ENCODE measurements around the gene TMEM94.
"Not testable (repeated sequence)": the region's sequence is repeated elsewhere in the genome, so short reads cannot be mapped to it uniquely, and the experiment has no call there.

The TMEM94 gene

GRCh38 chr17:75477490-75477862 is 21.0 kb downstream of the TMEM94 start:
- DNase-seq (ENCODE audit: low read depth) = not testable (repeated sequence)

DNA sequence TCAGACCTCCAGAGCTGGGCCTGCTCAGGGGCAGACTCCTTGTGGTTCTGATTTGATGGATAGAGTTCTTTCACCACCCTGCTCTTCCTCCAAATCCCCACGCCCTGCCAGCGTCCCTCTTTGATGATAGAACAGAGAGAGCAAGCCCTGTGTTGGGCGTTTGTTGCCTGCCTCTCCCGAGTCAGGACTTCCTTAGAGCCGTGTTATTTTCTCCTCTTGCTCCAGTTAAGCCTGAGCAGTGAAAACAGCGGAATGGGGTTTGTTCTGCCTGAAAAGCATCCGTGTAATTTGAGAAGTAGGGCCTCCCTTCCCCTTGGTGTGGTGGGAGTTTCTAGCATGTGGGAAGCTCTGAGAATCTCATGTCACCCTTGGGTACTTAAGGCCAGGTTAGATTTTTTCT is 22.1 kb downstream of the TMEM94 start:
- DNase-seq (ENCODE audit: low read depth) = no peak

GRCh38 chr17:75480281-75480680 is 23.8 kb downstream of the TMEM94 start:
- DNase-seq (ENCODE audit: low read depth) = no peak

- no peak for DNase-seq (ENCODE audit: low read depth)
Observed at GRCh38 chr17:75481194-75482068, 25.0 kb downstream of the TMEM94 start.

DNA sequence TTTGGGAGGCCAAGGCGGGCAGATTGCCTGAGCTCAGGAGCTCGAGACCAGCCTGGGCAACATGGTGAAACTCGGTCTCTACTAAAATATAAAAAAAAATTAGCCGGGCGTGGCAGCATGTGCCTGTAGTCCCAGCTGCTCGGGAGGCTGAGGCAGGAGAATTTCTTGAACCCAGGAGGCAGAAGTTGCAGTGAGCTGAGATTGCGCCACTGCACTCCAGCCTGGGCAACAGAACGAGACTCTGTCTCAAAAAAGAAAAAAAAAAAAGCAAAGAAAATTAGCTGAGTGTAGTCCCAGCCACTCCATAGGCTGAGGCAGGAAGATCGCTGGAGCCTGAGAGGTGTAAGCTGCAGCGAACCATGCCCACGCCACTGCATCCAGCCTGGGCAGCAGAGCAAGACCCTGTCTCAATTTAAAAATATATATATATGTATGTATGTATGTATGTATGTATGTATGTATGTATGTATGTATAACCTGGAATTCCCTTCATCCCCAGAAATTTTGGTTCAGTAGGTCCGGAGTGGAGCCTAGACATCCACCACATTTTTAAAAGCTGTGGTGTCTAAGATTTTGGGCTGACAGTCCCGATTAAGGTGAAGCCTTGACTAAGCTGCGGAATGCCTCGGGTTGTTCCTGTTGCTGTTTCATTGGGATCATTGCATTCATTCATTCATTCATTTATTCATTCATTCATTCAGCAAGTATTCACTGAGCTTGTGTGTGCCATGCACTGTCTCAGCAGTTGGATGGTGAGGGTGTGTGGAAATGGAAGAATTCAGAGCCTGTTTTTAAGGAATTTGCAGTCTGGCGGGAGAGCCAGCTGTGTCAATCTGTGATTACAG is 25.9 kb downstream of the TMEM94 start:
- DNase-seq (ENCODE audit: low read depth) = no peak

GRCh38 chr17:75485688-75486087 is 29.3 kb downstream of the TMEM94 start:
- no peak for DNase-seq (ENCODE audit: low read depth)

GRCh38 chr17:75486151-75486550 is 29.7 kb downstream of the TMEM94 start:
- no peak for DNase-seq (ENCODE audit: low read depth)

DNA sequence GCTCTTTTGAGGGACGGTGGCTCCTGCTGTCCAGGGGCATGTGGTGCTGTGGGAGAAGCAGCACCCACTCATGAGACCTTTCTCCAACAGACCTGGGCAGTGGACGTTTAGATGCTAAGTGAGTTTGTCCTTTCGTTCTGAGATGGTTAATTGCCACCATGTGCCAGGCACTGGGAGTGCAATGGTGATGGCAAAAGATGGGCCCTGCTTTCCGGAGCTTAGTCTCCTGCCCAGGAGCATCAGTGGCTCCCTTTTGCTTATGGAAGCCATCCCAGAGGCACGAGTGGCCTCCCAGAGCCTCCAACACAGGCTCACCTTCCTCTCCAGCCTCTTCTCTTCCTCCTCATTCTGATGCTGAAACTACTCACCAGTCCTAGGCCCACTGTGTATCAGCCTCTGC is 30.5 kb downstream of the TMEM94 start:
- no peak for DNase-seq (ENCODE audit: low read depth)

DNA sequence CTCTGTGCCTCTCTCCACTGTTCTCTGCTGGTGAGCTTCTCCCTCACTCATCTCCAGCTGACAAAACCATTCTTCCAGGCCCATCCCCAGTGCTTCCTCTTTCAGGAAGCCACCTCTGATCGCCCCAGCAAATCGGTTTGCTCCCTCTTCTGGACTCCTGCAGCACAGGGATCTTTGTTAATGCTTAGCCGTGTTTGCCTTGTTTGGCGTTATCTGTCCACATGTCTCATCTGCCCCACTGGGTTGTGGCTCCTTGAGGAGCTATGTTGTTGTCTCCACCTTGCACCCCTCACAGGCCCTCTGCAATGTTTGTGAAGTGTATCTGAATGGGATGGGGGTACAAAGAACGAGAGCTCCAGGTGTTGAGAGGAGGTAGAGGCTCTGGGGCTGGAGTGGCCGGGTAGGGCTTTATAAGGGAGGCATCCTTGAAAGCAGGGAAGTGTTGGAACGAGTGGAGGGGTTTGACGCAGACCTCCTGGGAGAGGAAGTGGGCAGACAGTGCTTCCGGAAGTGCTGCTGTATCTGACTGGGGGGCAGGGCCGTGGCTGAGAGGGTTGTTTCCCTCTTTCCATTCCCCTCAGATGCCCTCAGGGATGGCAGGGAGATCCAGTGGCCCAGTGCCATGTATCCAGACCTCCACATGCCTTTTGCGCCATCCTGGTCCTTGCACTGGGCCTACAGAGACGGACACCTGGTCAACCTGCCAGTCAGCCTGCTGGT is 31.1 kb downstream of the TMEM94 start:
- DNase-seq (ENCODE audit: low read depth) = no peak

DNA sequence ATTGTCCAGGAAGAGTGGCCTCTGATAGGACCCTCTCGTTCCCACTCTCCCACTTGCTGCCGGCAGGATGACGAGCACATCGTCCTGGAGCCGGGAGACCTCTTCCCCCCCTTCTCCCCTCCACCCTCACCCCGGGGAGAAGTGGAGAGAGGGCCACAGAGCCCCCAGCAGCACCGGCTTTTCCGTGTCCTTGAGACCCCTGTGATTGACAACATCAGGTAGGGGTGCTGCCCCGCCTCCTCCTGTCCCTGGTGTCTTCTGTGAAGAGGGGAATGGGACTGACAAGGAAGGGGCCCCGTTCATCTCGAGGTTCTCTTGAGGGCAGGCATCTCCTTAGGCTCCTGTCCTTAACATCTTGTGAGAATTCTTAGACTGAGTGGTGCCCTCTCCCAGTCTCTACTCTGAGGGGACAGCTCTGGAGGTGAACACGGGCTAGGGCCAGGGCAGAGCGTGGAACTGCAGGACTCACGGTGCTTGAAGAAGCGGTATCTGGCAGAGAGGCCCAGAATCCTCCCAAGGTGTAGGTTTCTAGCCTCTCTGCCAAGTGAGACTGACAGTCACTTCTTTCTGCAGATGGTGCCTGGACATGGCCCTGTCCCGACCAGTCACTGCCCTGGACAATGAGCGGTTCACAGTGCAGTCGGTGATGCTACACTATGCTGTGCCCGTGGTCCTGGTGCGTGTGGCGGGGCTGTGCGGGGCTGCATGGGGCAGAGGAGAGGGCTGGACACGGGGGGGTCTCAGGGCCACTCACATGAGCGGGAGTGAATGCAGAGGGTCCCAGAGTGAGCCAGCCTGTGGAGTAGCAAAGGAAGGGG is 32.5 kb downstream of the TMEM94 start:
- no peak for DNase-seq (ENCODE audit: low read depth)

- no peak for DNase-seq (ENCODE audit: low read depth)
Observed at GRCh38 chr17:75489511-75489955, 33.1 kb downstream of the TMEM94 start.

DNA sequence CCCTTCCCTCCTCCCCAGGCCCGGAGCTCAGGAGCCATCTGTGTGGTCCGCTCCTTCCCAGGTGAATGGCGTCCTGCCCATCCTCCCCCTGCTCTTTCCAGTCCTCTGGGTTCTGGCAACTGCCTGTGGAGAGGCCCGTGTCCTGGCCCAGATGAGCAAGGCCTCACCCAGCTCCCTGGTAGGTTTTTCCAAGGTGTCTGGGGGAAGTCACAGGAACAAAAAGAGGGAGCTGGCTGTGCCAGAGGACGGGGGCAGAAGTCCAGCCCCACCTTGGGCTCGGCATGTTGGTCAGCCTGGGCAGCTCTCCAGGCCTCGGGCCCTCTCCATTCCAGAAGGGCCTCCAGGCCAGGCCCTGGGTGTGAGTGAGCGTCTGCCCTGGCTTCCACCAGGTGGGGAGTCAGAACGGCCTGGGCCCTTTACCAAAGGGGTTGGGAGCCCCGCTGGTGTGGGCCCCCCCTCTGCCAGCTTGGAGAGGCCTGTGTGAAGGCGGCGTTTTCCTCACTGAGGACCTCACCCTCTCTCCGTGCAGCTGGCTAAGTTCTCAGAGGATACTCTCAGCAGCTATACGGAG is 33.8 kb downstream of the TMEM94 start:
- DNase-seq (ENCODE audit: low read depth) = no peak

DNA sequence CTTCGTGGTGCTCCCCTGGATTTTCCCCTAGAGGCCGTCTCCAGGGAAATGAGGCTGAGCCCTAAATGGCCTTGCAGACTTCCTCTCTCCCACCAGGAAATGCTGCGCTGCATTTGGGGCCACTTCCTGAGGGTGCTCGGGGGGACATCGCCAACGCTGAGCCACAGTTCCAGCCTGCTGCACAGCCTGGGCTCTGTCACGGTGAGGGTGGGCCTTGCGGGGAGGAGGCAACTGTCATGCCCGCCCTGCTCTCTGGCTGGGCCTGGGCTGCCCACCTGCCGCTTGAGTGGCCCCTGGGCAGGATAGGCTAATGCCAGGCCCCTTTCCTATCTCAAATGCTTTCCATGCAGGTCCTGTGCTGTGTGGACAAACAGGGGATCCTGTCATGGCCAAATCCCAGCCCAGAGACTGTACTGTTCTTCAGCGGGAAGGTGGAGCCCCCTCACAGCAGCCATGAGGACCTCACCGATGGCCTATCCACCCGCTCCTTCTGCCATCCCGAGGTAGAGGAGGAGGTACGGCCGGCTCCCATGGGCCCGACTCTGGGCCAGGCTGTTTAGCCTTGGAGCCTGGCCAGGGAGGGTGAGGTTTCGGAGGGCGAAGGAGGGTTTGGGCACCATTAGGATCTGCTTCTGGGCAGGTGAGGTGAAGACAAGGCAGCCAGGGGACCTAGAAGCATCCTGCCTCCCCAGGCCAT is 34.7 kb downstream of the TMEM94 start:
- DNase-seq (ENCODE audit: low read depth) = no peak

DNA sequence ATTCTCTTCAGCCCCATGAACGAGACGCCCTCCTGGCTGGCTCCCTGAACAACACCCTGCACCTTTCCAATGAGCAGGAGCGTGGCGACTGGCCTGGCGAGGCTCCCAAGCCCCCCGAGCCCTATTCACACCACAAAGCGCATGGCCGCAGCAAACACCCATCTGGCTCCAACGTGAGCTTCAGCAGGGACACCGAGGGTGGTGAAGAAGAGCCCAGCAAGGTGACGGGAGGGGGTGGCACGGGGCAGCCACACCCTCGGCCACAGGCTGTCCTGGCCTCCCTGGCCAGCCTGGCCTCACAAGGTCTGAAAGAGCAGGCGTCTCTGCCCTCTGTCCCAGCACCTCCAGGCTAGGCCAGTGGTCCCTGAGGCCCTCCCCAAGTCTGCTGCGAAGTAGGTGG is 35.2 kb downstream of the TMEM94 start:
- no peak for DNase-seq (ENCODE audit: low read depth)

GRCh38 chr17:75492555-75493168 is 36.2 kb downstream of the TMEM94 start:
- no peak for DNase-seq (ENCODE audit: low read depth)

DNA sequence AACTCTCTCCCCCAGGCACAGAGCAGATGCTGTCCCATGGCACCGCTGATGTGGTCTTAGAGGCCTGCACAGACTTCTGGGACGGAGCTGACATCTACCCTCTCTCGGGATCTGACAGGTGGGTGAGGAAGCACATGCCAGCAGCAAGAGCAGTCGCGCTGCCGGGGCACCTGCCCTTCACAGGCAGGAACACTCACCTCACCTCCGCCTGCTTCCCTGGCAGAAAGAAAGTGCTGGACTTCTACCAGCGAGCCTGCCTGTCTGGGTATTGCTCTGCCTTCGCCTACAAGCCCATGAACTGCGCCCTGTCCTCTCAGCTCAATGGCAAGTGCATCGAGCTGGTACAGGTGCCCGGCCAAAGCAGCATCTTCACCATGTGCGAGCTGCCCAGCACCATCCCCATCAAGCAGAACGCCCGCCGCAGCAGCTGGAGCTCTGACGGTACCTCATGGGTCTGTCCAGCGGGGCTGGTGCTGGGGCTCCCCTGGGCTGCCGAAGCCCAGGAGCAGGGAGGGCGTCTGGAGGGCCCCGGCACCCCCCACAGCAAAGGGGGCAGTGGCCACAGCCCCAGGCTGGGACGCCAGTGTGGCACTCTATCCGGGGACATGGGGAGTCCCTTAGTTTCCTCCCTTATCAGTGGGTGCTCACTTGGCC is 37.2 kb downstream of the TMEM94 start:
- DNase-seq (ENCODE audit: low read depth) = no peak

DNA sequence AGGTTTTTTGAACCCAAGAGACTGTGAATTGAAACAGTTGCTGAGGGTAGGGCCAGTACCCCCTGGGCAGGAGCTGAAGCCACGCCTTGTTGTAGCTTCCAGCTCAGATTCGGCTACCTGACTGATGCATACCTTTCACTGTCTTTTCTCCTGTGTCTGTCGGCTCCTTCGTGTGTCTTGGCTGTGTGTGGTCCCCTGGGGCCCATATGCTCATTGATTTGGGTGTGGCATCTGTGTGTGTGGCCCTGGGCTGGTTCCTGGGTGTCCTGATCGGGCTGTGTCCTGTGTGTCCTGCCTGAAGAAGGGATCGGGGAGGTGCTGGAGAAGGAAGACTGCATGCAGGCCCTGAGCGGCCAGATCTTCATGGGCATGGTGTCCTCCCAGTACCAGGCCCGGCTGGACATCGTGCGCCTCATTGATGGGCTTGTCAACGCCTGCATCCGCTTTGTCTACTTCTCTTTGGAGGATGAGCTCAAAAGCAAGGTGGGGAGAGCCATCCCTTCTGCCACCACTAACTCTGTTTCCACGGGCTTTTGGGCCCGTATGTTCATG is 38.0 kb downstream of the TMEM94 start:
- no peak for DNase-seq (ENCODE audit: low read depth)

DNA sequence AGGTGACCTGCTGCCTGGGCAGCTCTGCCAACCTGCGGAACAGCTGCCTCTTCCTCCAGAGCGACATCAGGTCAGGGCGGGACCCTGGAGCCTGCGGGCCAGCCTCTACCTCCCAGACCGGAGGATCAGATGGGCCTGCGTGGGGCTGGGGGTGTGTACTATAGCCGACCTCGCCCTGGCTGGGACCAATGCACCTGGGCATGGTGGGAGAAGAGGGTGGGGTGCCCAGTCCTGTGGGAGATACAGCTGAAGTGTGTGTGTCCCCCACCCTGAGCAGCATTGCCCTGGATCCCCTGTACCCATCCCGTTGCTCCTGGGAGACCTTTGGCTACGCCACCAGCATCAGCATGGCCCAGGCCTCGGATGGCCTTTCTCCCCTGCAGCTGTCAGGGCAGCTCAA is 39.6 kb downstream of the TMEM94 start:
- no peak for DNase-seq (ENCODE audit: low read depth)

- no peak for DNase-seq (ENCODE audit: low read depth)
Observed at GRCh38 chr17:75498039-75498725, 41.7 kb downstream of the TMEM94 start.
